HEK293 (cell line): ENCODE data around the gene NRN1L.

Source experiments
- CTCF ChIA-PET: fragments of 350-600 bp; formaldehyde crosslinking; extraction: SDS; loops from one replicate; lab custom pipeline; 2021; ENCODE audit warnings: antibody characterized with exemption; lab: Yijun Ruan, JAX
- POLR2A ChIA-PET: fragments of 300-600 bp; formaldehyde crosslinking; extraction: SDS; loops from one replicate; lab custom pipeline; 2020; ENCODE audit warnings: antibody characterized with exemption, inconsistent platforms; lab: Yijun Ruan, JAX
- H3K27ac ChIP-seq: fragments of 200-500 bp; sonication (Bioruptor generic); 2 replicates; pipeline ENCODE4 v1.5.1; 2014; ENCODE audit warnings: low read depth, low read length, control low read depth, inconsistent platforms; ENCODE audit errors: extremely low read depth
- H3K36me3 ChIP-seq, 2 experiments: fragments of 200-500 bp in 1 of 2; sonication (Bioruptor generic) in 1 of 2; 1 replicate in 1 of 2; 2 replicates in 1 of 2; pipeline ENCODE4 v1.5.1; 2014 to 2017; ENCODE audit warnings: inconsistent platforms in 2 of 2, low read length in 2 of 2; ENCODE audit not compliant: control insufficient read depth in 2 of 2, insufficient read depth in 1 of 2
- H3K4me1 ChIP-seq: fragments of 200-500 bp; sonication (Bioruptor generic); 2 replicates; pipeline ENCODE4 v1.5.1; 2014; ENCODE audit warnings: mild to moderate bottlenecking, low read length, inconsistent platforms; ENCODE audit not compliant: control insufficient read depth, insufficient read depth
- H3K4me3 ChIP-seq: 2 replicates; pipeline ENCODE4 v1.5.1; 2011; ENCODE audit warnings: low read depth, mild to moderate bottlenecking, control low read depth, low read length, moderate library complexity
- H3K9me3 ChIP-seq: fragments of 200-500 bp; sonication (Bioruptor generic); 2 replicates; pipeline ENCODE4 v1.5.1; 2014; ENCODE audit warnings: low read depth, low read length, inconsistent platforms; ENCODE audit not compliant: control insufficient read depth, insufficient read depth
- MEIS1 ChIP-seq: sonication (generic); formaldehyde crosslinking; IDR thresholded peaks from 2 replicates; pipeline ENCODE4 v1.8.1; 2022; ENCODE audit warnings: missing genetic modification reagents, mild to moderate bottlenecking, borderline replicate concordance
- PRDM10 ChIP-seq: fragments of 450-650 bp; formaldehyde crosslinking; IDR thresholded peaks from 2 replicates; pipeline ENCODE4 v1.5.1; 2016; ENCODE audit warnings: missing biosample characterization, missing genetic modification characterization
- SP7 ChIP-seq: fragments of 450-650 bp; formaldehyde crosslinking; IDR thresholded peaks from 2 replicates; pipeline ENCODE4 v1.5.1; 2016; ENCODE audit warnings: missing biosample characterization, missing genetic modification characterization
- ZBTB17 ChIP-seq: fragments of 450-650 bp; formaldehyde crosslinking; IDR thresholded peaks from 2 replicates; pipeline ENCODE4 v1.5.1; 2016; ENCODE audit warnings: missing biosample characterization, missing genetic modification characterization
- ZBTB48 ChIP-seq: fragments of 450-650 bp; formaldehyde crosslinking; IDR thresholded peaks from 2 replicates; pipeline ENCODE4 v1.5.1; 2016; ENCODE audit warnings: missing biosample characterization, missing genetic modification characterization
- ZNF133 ChIP-seq: fragments of 450-650 bp; formaldehyde crosslinking; IDR thresholded peaks from 2 replicates; pipeline ENCODE4 v1.5.1; 2016; ENCODE audit warnings: missing biosample characterization, missing genetic modification characterization
- ZNF146 ChIP-seq: fragments of 450-650 bp; formaldehyde crosslinking; IDR thresholded peaks from 2 replicates; pipeline ENCODE4 v1.5.1; 2016; ENCODE audit warnings: missing biosample characterization, missing genetic modification characterization
- ZNF155 ChIP-seq: fragments of 450-650 bp; formaldehyde crosslinking; IDR thresholded peaks from 2 replicates; pipeline ENCODE4 v1.5.1; 2016; ENCODE audit warnings: missing biosample characterization, missing genetic modification characterization
- ZNF157 ChIP-seq: fragments of 450-650 bp; formaldehyde crosslinking; IDR thresholded peaks from 2 replicates; pipeline ENCODE4 v1.5.1; 2016; ENCODE audit warnings: missing biosample characterization, missing genetic modification characterization
- ZNF366 ChIP-seq: fragments of 450-650 bp; formaldehyde crosslinking; conservative IDR thresholded peaks from 2 replicates; pipeline ENCODE4 v1.5.1; 2016; ENCODE audit warnings: missing biosample characterization, missing genetic modification characterization
- ZNF513 ChIP-seq: fragments of 450-650 bp; IDR thresholded peaks from 2 replicates; pipeline ENCODE4 v1.5.1; 2018; ENCODE audit warnings: missing biosample characterization, missing genetic modification characterization
- ZNF561 ChIP-seq: fragments of 450-650 bp; IDR thresholded peaks from 2 replicates; pipeline ENCODE4 v1.5.1; 2018; ENCODE audit warnings: missing biosample characterization, missing genetic modification characterization, borderline replicate concordance
- ZNF600 ChIP-seq: fragments of 450-650 bp; formaldehyde crosslinking; IDR thresholded peaks from 2 replicates; pipeline ENCODE4 v1.5.1; 2016; ENCODE audit warnings: missing biosample characterization, missing genetic modification characterization
- ZNF701 ChIP-seq: fragments of 450-650 bp; formaldehyde crosslinking; IDR thresholded peaks from 2 replicates; pipeline ENCODE4 v1.5.1; 2016; ENCODE audit warnings: missing biosample characterization, missing genetic modification characterization
- TF ChIP-seq, protein P1 (sequence below): fragments of 450-650 bp; formaldehyde crosslinking; IDR thresholded peaks from 2 replicates; pipeline ENCODE4 v1.5.1; 2016; ENCODE audit warnings: missing biosample characterization, missing genetic modification characterization
- TF ChIP-seq, protein P2 (sequence below): fragments of 450-650 bp; formaldehyde crosslinking; IDR thresholded peaks from 2 replicates; pipeline ENCODE4 v1.5.1; 2017; ENCODE audit warnings: missing biosample characterization, missing genetic modification characterization
- TF ChIP-seq, protein P3 (sequence below): fragments of 450-650 bp; formaldehyde crosslinking; IDR thresholded peaks from 2 replicates; pipeline ENCODE4 v1.5.1; 2017; ENCODE audit warnings: missing biosample characterization, mild to moderate bottlenecking, missing genetic modification characterization, moderate library complexity
- TF ChIP-seq, protein P4 (sequence below): fragments of 450-650 bp; formaldehyde crosslinking; IDR thresholded peaks from 2 replicates; pipeline ENCODE4 v1.5.1; 2016; ENCODE audit warnings: missing biosample characterization, missing genetic modification characterization

Gene NRN1L

DNA sequence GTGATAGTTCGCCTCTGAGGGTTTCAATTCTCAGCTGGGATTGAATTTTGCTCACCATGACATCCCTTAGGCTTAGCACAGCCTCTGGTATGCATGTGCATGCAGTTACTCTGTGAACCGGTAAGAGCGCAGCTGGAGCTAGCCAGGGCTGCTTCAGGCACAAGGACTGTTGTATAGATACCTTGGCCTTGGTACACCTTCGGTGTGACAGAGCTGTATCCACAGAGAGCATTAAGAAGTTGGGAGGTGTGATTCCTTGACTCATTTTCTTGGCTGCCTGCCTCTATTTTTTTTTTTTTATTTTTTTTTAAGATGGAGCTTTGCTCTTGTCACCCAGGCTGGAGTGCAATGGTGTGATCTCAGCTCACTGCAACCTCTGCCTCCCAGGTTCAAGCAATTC lies 40.2 kb upstream of the NRN1L start (continued):
- TF ChIP-seq PRDM10 (peak; percentile 72), ZNF366 (tag by site-specific recombination) (no peak)

DNA sequence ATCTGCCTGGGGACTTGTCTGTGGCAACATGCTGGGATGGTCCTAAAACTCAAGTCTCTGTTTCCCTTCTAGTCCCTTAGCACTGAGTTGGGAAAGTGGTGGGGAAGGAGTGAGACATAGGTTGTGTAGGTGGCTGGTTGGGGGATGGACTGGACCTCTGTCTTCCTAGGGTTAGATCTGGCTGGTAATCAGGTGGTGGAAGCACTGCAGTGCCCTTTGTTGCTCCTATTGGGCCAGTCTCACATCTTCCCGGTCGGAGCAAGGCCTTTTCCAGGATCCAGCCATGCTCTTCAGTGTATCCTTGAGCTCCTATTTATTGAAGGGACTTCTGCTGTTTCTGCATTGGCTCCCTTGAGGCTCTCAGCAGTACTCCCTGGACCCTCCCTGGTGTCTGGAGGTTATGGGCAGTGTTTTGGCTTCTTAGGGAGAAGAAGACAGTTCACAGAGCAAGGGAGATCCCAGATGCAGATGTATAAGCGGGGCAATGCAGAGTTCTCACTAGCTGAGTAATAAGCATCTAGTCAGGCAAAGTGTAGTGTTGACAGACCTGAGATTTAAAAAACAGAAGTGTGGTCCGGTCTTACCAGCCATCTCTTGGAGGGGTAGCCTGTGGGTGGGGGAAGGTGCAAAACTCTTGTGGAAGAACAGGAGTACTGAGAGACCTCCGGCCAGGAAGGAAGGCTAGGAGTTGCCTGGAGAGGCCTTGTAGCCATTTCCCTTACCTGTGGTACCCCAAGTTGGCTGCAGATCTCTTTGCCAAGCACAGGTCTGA lies 39.2 kb upstream of the NRN1L start:
- H3K36me3 ChIP-seq: peaks cover 0 to 28% of the 10 kb centered on the region in 2 experiments; a peak in 2 of 3 replicates
- H3K4me3 ChIP-seq: peak overlapping the region; percentile 91
- H3K9me3 ChIP-seq: no peaks in the 10 kb centered on the region
- H3K4me1 ChIP-seq: peaks cover 16% of the 10 kb centered on the region
- ChIA-PET CTCF (interaction anchor here (0.6 to 2.9 kb wide), 6 partner anchors 11 to 173 kb away, joined by 3 to 13 read pairs (median 4); partner anchors contain the start of gene NRN1L), POLR2A (interaction anchor here (0.7 to 4.3 kb wide), 16 partner anchors 12 to 324 kb away, joined by 3 to 38 read pairs (median 5); partner anchors contain the start of genes ACD, EDC4, GFOD2 and LCAT)
- peak overlapping the region; percentile 92 for H3K27ac ChIP-seq
- no peak for TF ChIP-seq MEIS1 (CRISPR knock-in tag)
- no peak for TF ChIP-seq ZNF561 (tag by site-specific recombination)
- TF ChIP-seq, protein P1, sequence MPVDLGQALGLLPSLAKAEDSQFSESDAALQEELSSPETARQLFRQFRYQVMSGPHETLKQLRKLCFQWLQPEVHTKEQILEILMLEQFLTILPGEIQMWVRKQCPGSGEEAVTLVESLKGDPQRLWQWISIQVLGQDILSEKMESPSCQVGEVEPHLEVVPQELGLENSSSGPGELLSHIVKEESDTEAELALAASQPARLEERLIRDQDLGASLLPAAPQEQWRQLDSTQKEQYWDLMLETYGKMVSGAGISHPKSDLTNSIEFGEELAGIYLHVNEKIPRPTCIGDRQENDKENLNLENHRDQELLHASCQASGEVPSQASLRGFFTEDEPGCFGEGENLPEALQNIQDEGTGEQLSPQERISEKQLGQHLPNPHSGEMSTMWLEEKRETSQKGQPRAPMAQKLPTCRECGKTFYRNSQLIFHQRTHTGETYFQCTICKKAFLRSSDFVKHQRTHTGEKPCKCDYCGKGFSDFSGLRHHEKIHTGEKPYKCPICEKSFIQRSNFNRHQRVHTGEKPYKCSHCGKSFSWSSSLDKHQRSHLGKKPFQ (tag by site-specific recombination): no peak
- TF ChIP-seq, protein P2, sequence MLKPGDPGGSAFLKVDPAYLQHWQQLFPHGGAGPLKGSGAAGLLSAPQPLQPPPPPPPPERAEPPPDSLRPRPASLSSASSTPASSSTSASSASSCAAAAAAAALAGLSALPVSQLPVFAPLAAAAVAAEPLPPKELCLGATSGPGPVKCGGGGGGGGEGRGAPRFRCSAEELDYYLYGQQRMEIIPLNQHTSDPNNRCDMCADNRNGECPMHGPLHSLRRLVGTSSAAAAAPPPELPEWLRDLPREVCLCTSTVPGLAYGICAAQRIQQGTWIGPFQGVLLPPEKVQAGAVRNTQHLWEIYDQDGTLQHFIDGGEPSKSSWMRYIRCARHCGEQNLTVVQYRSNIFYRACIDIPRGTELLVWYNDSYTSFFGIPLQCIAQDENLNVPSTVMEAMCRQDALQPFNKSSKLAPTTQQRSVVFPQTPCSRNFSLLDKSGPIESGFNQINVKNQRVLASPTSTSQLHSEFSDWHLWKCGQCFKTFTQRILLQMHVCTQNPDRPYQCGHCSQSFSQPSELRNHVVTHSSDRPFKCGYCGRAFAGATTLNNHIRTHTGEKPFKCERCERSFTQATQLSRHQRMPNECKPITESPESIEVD: no peak
- TF ChIP-seq ZBTB48 (tag by site-specific recombination): peak; percentile 38
- TF ChIP-seq ZNF513 (tag by site-specific recombination): no peak
- no peak for TF ChIP-seq ZNF701 (tag by site-specific recombination)
- TF ChIP-seq PRDM10: 0 out of 2 replicates have a peak, but pooled peaks have one; percentile 24
- TF ChIP-seq ZNF146 (tag by site-specific recombination): no peak
- TF ChIP-seq ZNF600 (tag by site-specific recombination): peak; percentile 55; the same call in 1 of the 2 replicates
- TF ChIP-seq, protein P3, sequence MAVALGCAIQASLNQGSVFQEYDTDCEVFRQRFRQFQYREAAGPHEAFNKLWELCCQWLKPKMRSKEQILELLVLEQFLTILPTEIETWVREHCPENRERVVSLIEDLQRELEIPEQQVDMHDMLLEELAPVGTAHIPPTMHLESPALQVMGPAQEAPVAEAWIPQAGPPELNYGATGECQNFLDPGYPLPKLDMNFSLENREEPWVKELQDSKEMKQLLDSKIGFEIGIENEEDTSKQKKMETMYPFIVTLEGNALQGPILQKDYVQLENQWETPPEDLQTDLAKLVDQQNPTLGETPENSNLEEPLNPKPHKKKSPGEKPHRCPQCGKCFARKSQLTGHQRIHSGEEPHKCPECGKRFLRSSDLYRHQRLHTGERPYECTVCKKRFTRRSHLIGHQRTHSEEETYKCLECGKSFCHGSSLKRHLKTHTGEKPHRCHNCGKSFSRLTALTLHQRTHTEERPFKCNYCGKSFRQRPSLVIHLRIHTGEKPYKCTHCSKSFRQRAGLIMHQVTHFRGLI (tag by site-specific recombination): no peak
- peak; percentile 35; the same call in 1 of the 2 replicates for TF ChIP-seq ZBTB17
- no peak for TF ChIP-seq ZNF157 (tag by site-specific recombination)
- no peak for TF ChIP-seq SP7
- TF ChIP-seq ZNF155: no peak
- TF ChIP-seq ZNF133: peak; percentile 74; the same call in 1 of the 2 replicates
- TF ChIP-seq, protein P4, sequence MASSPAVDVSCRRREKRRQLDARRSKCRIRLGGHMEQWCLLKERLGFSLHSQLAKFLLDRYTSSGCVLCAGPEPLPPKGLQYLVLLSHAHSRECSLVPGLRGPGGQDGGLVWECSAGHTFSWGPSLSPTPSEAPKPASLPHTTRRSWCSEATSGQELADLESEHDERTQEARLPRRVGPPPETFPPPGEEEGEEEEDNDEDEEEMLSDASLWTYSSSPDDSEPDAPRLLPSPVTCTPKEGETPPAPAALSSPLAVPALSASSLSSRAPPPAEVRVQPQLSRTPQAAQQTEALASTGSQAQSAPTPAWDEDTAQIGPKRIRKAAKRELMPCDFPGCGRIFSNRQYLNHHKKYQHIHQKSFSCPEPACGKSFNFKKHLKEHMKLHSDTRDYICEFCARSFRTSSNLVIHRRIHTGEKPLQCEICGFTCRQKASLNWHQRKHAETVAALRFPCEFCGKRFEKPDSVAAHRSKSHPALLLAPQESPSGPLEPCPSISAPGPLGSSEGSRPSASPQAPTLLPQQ: no peak
